SU-DHL-6 (cell line): ENCODE measurements around the gene PLCXD1.

Experiments
- H2AFZ ChIP-seq: fragments of 200-600 bp; sonication (generic); 2 replicates; pipeline ENCODE4 v1.6.1; 2014; ENCODE audit warnings: low read depth, mild to moderate bottlenecking, moderate library complexity, mixed read lengths, antibody characterized with exemption, low read length; ENCODE audit not compliant: severe bottlenecking
- H3F3A ChIP-seq: fragments of 200-600 bp; shearing (Covaris generic); 2 replicates; pipeline ENCODE4 v1.6.0; 2016; ENCODE audit warnings: antibody characterized with exemption, mild to moderate bottlenecking; ENCODE audit not compliant: insufficient read depth
- H3K27ac ChIP-seq: fragments of 200-600 bp; sonication (generic); 2 replicates; pipeline ENCODE4 v1.5.1; 2016; ENCODE audit warnings: low read depth, mild to moderate bottlenecking, low read length, moderate library complexity, mixed read lengths
- H3K27me3 ChIP-seq: fragments of 200-600 bp; sonication (generic), shearing (Covaris generic); 2 replicates; pipeline ENCODE4 v1.6.0; 2014; ENCODE audit warnings: mild to moderate bottlenecking, low read length
- H3K36me3 ChIP-seq: fragments of 200-600 bp; sonication (generic); 2 replicates; pipeline ENCODE4 v1.6.1; 2014; ENCODE audit warnings: mild to moderate bottlenecking, low read length, mixed read lengths
- H3K4me2 ChIP-seq: fragments of 300-600, 200-600 bp; shearing (Covaris generic), sonication (generic); 2 replicates; pipeline ENCODE4 v1.6.0; 2014; ENCODE audit warnings: low read length, low read depth, mild to moderate bottlenecking; ENCODE audit not compliant: poor library complexity, severe bottlenecking
- H3K4me3 ChIP-seq: fragments of 200-600 bp; sonication (generic); 2 replicates; pipeline ENCODE4 v1.5.1; 2014; ENCODE audit warnings: antibody characterized with exemption, low read length, mild to moderate bottlenecking, mixed read lengths; ENCODE audit not compliant: insufficient read depth, poor library complexity, severe bottlenecking
- H3K79me2 ChIP-seq: fragments of 200-600 bp; sonication (generic); 2 replicates; pipeline ENCODE4 v1.6.1; 2014; ENCODE audit warnings: mild to moderate bottlenecking, low read length, moderate library complexity; ENCODE audit not compliant: insufficient read depth
- H3K9ac ChIP-seq: fragments of 200-600 bp; sonication (generic); 2 replicates; pipeline ENCODE4 v1.7.0; 2014; ENCODE audit warnings: mild to moderate bottlenecking, low read length
- H3K9me2 ChIP-seq: fragments of 200-600 bp; sonication (generic); replicated peaks from 2 replicates; pipeline ENCODE4 v1.6.1; 2014; ENCODE audit warnings: low read length; ENCODE audit not compliant: insufficient read depth
- H3K9me3 ChIP-seq: fragments of 200-600 bp; sonication (generic); 2 replicates; pipeline ENCODE4 v1.6.1; 2014; ENCODE audit warnings: low read length, mixed read lengths; ENCODE audit not compliant: insufficient read depth
- H4K20me1 ChIP-seq: fragments of 200-600 bp; sonication (generic); 2 replicates; pipeline ENCODE4 v1.6.1; 2014; ENCODE audit warnings: low read depth, mild to moderate bottlenecking, antibody characterized with exemption, low read length, moderate library complexity, mixed read lengths
- EZH2phosphoT487 ChIP-seq: fragments of 200-600 bp; sonication (generic), shearing (Covaris generic); conservative IDR thresholded peaks from 2 replicates; pipeline ENCODE4 v1.6.1; 2018; ENCODE audit warnings: mild to moderate bottlenecking, antibody characterized with exemption, low read length, moderate library complexity, mixed read lengths
- TF ChIP-seq, protein P1 (sequence below): fragments of 200-600 bp; sonication (generic); IDR thresholded peaks from one replicate; pipeline ENCODE4 v1.5.1; 2017; ENCODE audit warnings: antibody characterized with exemption, mild to moderate bottlenecking, low read length, moderate library complexity; ENCODE audit not compliant: insufficient read depth, poor library complexity, severe bottlenecking

Gene PLCXD1

DNA sequence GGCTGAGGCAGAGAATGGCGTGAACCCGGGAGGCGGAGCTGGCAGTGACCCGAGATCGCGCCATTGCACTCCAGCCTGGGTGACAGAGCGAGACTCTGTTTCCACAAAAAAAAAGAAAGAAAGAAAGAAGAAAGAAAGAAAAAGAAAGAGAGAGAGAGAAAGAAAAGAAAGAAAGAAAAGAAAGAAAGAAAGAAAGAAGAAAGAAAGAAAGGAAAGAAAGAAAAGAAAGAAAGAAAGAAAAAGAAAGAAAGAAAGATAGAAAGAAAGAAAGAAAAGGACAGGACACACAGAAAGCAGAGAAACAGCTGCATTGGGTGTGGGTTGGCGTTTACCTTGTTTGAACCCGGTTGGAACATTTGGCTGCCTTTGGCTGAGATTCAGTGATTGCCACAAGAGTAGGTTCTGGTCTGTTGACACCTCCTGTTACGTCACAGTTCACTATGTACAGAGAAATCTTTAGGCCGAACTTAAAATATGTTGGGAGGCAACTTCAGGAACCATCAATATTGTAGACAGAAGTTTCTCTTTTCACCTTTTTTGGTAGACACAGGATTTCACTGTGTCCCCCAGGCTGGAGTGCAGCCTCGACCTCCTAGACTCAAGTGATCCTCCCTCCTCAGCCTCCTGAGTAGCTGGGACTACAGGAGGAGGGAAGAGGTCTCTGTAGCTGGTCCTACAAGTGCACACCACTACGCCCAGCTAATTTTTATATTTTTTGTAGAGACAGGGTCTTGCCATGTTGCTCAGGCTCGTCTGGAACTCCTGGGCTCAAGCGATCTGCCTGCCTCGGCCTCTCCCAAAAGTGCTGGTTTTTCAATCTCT is 16.3 kb upstream of the PLCXD1 start:
- no peaks in the 10 kb centered on the region for H3K79me2 ChIP-seq
- H3K36me3 ChIP-seq: no peaks in the 10 kb centered on the region
- H3K9me2 ChIP-seq: no peaks in the 10 kb centered on the region
- H3K4me3 ChIP-seq: no peak overlapping the region
- H4K20me1 ChIP-seq: no peaks in the 10 kb centered on the region
- TF ChIP-seq, protein P1, sequence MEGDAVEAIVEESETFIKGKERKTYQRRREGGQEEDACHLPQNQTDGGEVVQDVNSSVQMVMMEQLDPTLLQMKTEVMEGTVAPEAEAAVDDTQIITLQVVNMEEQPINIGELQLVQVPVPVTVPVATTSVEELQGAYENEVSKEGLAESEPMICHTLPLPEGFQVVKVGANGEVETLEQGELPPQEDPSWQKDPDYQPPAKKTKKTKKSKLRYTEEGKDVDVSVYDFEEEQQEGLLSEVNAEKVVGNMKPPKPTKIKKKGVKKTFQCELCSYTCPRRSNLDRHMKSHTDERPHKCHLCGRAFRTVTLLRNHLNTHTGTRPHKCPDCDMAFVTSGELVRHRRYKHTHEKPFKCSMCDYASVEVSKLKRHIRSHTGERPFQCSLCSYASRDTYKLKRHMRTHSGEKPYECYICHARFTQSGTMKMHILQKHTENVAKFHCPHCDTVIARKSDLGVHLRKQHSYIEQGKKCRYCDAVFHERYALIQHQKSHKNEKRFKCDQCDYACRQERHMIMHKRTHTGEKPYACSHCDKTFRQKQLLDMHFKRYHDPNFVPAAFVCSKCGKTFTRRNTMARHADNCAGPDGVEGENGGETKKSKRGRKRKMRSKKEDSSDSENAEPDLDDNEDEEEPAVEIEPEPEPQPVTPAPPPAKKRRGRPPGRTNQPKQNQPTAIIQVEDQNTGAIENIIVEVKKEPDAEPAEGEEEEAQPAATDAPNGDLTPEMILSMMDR: no peak
- no peak for TF ChIP-seq EZH2phosphoT487
- H2AFZ ChIP-seq: no peak overlapping the region
- no peak overlapping the region for H3K4me2 ChIP-seq
- H3K27ac ChIP-seq: no peak overlapping the region
- no peak overlapping the region for H3K9ac ChIP-seq
- no peaks in the 10 kb centered on the region for H3K9me3 ChIP-seq
- no peaks in the 10 kb centered on the region for H3K27me3 ChIP-seq
- H3F3A ChIP-seq: no peaks in the 10 kb centered on the region

DNA sequence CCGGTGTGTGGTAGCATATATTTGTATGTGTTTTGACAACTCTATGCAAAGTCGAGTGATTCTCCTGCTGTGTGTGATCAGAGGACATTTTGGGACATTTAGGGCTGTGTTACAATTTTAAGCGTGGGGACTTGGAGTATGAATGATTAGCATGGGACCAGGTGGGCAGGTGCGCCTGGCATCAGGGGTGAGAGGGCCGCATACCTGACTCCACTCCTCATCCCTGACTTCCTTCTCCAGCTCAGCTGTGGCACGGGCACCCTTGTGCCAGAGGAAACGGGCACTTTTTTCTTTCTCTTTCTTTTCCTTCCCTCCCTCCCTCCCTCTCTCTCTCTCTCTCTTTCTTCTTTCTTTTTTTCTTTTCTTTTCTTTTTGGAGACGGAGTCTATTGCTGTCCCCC is 15.7 kb upstream of the PLCXD1 start:
- Histone ChIP-seq H3K27ac (no peak overlapping the region), H3K9me3 (no peaks in the 10 kb centered on the region), H3K4me3 (no peak overlapping the region), H2AFZ (no peak overlapping the region), H3K4me2 (no peak overlapping the region), H3K79me2 (no peaks in the 10 kb centered on the region), H3K36me3 (no peaks in the 10 kb centered on the region), H3K9ac (no peak overlapping the region), H4K20me1 (no peaks in the 10 kb centered on the region), H3K27me3 (no peaks in the 10 kb centered on the region), H3K9me2 (no peaks in the 10 kb centered on the region), H3F3A (no peaks in the 10 kb centered on the region)
- TF ChIP-seq EZH2phosphoT487: no peak
- TF ChIP-seq, protein P1: no peak

DNA sequence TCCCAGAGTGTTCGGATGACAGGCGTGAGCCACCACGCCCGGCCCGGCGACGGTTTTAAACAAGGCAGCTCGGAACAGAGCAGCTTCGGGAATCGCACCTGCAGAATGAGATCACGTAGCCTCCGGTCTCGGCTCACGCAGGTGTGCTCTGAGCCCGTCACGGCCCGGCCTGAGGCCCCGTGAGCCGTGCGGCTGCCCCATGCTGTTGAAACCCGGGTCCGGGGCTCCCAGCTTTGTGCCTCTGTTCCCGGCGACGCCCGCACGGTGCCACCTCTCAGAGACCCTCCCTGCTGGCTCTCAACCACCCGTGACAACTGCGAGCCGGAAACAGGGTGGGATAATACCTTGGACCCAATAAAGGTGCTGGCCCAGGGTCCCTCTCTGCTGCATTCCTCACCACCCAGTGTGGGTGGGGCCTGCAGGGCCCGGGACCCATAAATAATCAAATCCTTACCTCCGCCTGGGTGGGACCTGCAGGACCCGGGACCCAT is 13.4 kb upstream of the PLCXD1 start:
- Histone ChIP-seq H3F3A (no peaks in the 10 kb centered on the region), H3K9me3 (no peaks in the 10 kb centered on the region), H4K20me1 (no peaks in the 10 kb centered on the region), H3K36me3 (no peaks in the 10 kb centered on the region), H3K27me3 (no peaks in the 10 kb centered on the region), H3K4me2 (no peak overlapping the region), H3K79me2 (no peaks in the 10 kb centered on the region), H2AFZ (no peak overlapping the region), H3K9me2 (no peaks in the 10 kb centered on the region), H3K4me3 (no peak overlapping the region), H3K27ac (no peak overlapping the region), H3K9ac (no peak overlapping the region)
- TF ChIP-seq, protein P1: no peak
- no peak for TF ChIP-seq EZH2phosphoT487
